GM18505 (cell line): ENCODE data around the gene LRRC26.

Experiments
- ATAC-seq: cut with Tn5 transposase; IDR thresholded peaks from one replicate; pipeline ENCODE4 v1.9.1; 2021; ENCODE audit not compliant: unreplicated experiment
- POLR2A ChIP-seq: IDR thresholded peaks from 4 replicates; pipeline ENCODE4 v1.6.1; 2011; ENCODE audit warnings: borderline replicate concordance; ENCODE audit not compliant: insufficient read depth, insufficient read length; ENCODE audit errors: extremely low read depth

LRRC26 gene

DNA sequence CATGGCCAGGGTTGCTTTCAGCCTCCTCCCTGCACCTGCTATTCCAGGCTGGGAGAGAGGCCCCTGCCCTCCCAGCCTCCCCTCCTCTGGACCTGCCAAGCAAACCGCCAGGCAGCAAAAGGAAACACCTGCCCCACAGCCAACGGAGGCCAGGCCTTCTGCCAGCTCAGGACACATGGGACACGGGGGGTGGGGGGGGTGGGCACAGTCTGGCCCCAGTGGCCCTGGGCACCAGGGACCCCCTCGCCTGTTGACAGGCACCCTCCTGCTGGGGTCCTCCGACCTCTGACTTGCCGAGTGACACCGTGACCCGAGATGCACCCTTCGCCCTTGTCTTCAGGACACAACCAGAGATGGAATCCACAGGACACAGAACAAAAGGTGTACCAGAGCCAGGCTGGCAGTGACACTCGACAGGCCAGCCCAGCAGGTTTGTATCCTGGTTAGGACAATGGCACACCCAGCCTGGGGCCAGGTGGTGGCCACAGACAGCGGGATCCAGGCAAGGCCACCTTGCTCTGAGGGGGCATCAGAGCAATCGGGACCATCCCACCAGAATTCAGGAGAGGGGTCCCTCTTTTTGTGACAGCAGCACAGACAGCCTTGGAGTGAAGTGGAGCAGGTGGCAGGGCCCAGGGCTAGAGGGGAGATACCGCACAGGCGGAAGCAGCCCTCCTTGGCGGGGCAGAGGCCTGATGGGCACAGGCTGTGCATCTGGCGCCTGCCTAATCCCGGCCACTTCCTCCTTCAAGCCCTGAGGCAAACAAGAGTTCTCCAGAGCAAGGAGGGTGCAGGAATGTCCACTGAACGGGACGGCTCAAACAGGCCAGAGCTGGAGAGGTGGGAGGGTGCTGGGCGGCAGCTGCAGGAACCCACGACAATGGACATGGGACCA is 3.3 kb upstream of the LRRC26 start:
- no peak for ATAC-seq
- TF ChIP-seq POLR2A = no peak

- TF ChIP-seq POLR2A = no peak
- no peak for ATAC-seq
Observed at GRCh38 chr9:137171149-137171900, 1.5 kb upstream of the LRRC26 start.

GRCh38 chr9:137170486-137171148 is 766 bp upstream of the LRRC26 start:
- no peak for ATAC-seq
- no peak for TF ChIP-seq POLR2A

DNA sequence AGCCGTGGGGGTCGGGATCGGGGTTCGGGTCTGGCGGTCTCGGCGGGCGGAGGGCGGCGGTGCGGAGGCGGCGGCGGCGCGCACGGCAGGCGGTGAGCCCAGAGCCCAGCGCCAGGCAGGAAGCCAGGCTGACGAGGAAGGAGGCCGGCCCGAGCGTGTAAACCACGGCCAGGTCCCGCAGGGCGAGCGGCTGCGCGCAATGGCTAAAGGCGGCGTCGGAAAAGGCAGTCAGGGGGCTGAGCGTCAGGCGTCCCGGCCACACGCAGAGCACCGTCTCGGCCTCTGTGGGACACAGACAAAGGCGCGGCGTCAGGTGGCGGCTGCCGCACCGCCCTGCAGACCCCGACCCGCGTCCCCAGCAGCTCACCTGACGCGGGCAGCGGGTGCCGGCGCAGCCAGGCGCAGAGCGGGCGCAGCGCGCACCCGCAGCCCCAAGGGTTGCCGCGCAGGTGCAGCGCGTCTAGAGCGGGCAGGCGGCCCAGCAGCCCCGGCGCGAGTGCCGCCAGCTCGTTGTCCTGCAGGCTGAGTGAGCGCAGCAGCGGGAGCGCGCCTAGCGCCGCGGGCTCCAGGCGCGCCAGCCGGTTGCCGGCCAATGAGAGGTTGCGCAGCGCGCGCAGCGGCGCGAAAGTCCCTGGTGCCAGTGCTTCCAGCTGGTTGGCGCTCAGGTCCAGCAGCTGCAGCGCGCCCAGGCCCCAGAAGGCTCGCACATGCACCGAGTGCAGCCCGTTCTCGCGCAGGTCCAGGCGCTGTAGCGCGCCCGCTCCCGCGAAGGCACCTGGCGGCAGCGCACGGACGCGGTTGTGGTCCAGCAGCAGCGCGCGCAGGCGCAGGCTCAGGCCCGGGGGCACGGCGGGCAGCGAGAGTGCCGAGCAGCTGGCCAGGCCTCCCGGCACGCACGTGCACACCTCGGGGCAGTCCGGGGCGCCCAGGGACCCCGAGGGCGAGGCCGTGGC is 671 bp downstream of the LRRC26 start:
- no peak for TF ChIP-seq POLR2A
- no peak for ATAC-seq

GRCh38 chr9:137168573-137168903 is 1.3 kb downstream of the LRRC26 start:
- no peak for ATAC-seq
- no peak for TF ChIP-seq POLR2A

DNA sequence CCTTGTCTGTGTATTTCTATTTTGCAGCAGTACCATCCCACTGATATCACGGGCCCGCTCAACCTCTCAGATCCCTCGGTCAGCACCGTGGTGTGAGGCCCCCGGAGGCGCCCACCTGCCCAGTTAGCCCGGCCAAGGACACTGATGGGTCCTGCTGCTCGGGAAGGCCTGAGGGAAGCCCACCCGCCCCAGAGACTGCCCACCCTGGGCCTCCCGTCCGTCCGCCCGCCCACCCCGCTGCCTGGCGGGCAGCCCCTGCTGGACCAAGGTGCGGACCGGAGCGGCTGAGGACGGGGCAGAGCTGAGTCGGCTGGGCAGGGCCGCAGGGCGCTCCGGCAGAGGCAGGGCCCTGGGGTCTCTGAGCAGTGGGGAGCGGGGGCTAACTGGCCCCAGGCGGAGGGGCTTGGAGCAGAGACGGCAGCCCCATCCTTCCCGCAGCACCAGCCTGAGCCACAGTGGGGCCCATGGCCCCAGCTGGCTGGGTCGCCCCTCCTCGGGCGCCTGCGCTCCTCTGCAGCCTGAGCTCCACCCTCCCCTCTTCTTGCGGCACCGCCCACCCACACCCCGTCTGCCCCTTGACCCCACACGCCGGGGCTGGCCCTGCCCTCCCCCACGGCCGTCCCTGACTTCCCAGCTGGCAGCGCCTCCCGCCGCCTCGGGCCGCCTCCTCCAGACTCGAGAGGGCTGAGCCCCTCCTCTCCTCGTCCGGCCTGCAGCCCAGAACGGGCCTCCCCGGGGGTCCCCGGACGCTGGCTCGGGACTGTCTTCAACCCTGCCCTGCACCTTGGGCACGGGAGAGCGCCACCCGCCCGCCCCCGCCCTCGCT is 1.9 kb downstream of the LRRC26 start:
- no peak for TF ChIP-seq POLR2A
- ATAC-seq = no peak

- no peak for TF ChIP-seq POLR2A
- no peak for ATAC-seq
Observed at GRCh38 chr9:137167277-137167746, 2.5 kb downstream of the LRRC26 start.

GRCh38 chr9:137166380-137167229 is 3.2 kb downstream of the LRRC26 start:
- no peak for TF ChIP-seq POLR2A
- ATAC-seq = no peak

DNA sequence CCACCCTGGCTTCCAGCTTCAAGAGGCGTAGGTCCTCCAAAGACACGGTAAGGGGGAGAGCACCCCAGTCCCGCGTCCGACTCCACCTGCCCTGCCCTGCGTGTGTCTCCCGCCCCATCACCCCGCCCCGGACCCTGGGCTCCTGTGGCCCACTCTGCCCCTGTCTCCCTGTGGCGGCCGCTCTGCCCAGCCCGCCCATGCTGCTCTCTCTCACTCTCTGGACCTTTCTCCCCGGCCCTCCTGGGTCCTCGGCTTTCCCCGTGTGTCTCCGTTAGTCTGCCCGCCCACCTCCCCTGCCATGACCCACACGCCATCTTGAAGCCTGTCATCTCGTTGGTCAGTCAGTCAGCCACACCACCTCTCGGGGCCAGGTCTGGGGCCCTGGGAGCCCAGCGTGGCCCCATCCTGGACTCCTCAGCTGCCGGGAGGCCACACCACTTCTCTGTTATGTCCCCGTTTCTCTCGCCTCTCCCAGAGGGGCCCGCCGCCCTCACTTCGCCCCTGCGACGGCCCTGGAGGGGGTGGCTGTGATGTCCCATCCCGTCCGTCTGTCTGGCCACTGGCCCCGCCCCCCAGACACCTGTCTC is 4.5 kb downstream of the LRRC26 start:
- TF ChIP-seq POLR2A = no peak
- no peak for ATAC-seq

DNA sequence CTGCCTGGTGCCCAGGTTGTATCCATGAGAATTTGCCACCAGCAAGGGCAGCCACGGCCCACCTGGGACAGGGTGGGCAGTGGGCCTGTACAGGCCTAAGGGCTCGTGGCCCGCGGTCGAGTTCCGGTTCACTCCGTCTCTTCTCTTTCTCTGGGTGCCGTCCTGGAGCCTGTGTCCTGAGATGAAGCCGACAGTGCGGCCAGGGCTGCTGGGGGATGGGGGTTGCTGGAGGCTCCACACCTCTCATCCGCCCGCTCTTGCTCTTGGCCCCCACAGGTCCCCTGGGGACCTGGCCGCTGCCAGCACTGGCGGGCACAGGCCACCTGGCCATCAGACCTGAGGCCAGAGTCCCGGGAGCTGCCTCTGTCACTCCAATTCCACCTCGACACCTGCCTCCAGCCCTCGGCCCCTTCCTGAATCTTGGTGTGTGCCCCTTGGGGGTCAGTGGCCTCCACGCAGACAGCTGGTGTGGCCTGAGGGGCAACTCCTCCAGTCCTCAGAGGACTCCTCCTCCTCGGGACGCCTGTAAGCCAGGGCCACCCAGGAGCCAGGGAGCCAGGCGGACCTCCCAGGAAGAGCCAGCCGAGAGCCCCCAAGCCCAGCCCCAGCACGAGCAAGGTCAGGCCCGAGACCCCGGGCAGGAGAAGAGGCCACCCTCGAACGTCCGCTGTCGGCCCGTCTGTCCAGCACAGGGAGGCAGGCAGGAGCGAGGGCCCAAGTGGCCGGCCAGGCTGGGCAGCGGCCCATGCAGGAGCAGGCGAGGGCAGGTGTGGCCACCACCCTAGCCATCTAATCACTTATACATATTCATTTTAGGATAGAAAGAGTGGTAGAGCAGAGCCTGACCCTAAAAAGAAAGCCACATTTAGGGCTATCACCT is 5.2 kb downstream of the LRRC26 start:
- no peak for TF ChIP-seq POLR2A
- no peak for ATAC-seq
